Right lobe of liver (tissue), 4 donors: ENCODE results near the gene PEX16.

Source experiments
- POLR2A ChIP-seq: fragments of 450-650 bp; IDR thresholded peaks from one replicate; pipeline ENCODE4 v1.6.1; 2017; ENCODE audit warnings: antibody characterized with exemption, mild to moderate bottlenecking
- TF ChIP-seq, protein P1 (sequence below), 4 donors: fragments of 200-600 bp in 3 of 4; fragments of 450-650 bp in 1 of 4; IDR thresholded peaks; one replicate each; pipeline versions ENCODE4 v1.5.1 to v1.8.0; 2016 to 2022; ENCODE audit warnings: antibody characterized with exemption in 4 of 4, mild to moderate bottlenecking in 2 of 4
- donor health status: DM: no; HTN: no; CAD: no.
- donor health status: DM: no; HTN: no; CAD: no.
- donor health status: DM: no; HTN: yes; CAD: no.

DNA sequence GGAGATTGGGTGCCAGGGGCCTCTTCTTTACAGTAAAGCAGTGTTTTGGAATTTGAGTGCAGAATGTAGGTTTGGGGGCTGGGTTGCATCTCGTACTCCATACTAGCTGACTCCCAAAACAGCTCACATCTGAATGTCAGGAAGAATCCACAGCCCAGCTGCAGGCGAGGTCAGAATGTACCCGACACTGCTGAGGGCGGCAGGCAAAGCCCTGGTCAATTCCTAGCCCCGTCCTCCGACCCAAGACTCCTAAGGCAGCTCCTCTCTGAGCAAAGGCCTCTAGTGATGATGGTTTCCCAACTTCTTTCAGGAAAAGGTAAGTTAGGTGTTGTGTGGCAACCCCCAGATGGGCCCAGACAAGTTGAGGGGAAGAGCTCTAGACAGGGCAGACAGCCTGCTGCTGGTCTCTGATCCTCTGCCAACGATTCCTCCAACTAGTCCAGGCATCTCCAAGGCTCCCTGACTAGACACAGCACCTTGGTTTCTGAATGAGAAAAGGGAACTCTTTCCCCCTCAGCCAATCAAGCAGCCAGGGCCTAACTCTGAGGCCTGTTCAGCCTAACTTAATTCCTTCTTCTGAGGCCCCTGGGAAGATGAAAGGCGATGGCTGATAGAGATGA lies 13.4 kb upstream of the PEX16 start:
- TF ChIP-seq, protein P1, sequence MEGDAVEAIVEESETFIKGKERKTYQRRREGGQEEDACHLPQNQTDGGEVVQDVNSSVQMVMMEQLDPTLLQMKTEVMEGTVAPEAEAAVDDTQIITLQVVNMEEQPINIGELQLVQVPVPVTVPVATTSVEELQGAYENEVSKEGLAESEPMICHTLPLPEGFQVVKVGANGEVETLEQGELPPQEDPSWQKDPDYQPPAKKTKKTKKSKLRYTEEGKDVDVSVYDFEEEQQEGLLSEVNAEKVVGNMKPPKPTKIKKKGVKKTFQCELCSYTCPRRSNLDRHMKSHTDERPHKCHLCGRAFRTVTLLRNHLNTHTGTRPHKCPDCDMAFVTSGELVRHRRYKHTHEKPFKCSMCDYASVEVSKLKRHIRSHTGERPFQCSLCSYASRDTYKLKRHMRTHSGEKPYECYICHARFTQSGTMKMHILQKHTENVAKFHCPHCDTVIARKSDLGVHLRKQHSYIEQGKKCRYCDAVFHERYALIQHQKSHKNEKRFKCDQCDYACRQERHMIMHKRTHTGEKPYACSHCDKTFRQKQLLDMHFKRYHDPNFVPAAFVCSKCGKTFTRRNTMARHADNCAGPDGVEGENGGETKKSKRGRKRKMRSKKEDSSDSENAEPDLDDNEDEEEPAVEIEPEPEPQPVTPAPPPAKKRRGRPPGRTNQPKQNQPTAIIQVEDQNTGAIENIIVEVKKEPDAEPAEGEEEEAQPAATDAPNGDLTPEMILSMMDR (IDR thresholded peaks at IDR 0.05) = no peak
- no peak for TF ChIP-seq POLR2A
